ENCODE measurements around the gene VSIR. TPM values are rescaled to one million over a fixed set of nuclear protein-coding genes. Genes with fewer than 3 reads are reported as not detected.
A peak's percentile ranks its signal among the peaks of the same experiment; 100 is the strongest.

Gene VSIR
- total and polyA plus RNA-seq, 9 of the 15 experiments (the other 6 are each of a cell fraction or from before 2014, with no cell fraction given), result 0.14 to 20.5 (median 9.3) TPM

- in situ Hi-C loops (cut with MboI) (no loop called here), intact Hi-C loops (cut with micrococcal nuclease) (no loop called here)
- peak; percentile 80 for ATAC-seq
- FAIRE-seq, result no peak
- DNase-seq (ENCODE audit: extremely low read depth in 1 of 4, low spot score in 3 of 4), result peak in 3 of 4 experiments; percentile 29 to 38 (median 37)
- Histone ChIP-seq H3K9me3 (replicated peaks; ENCODE audit: control insufficient read depth, insufficient read depth, low read depth, low read length) (no peaks in the 10 kb centered on the region), H3K79me2 (ENCODE audit: control insufficient read depth, insufficient read depth, low read length) (no peaks in the 10 kb centered on the region), H3K9ac (ENCODE audit: insufficient read depth in 1 of 2, low read depth in 2 of 2, low read length in 2 of 2) (no peak overlapping the region), H3K36me3 (ENCODE audit: control insufficient read depth, insufficient read depth, low read length) (no peaks in the 10 kb centered on the region), H3K4me2 (ENCODE audit: insufficient read depth, low read length) (no peak overlapping the region), H3K4me3 (no peak overlapping the region), H4K20me1 (replicated peaks; ENCODE audit: control insufficient read depth, insufficient read depth, low read length) (no peaks in the 10 kb centered on the region; the same call in 1 of the 2 replicates), H3K27me3 (ENCODE audit: control insufficient read depth in 2 of 2, insufficient read depth in 2 of 2, low read length in 2 of 2) (peaks cover 0 to 13% of the 10 kb centered on the region in 2 experiments; a peak in 2 of 5 replicates), H3K27ac (ENCODE audit: extremely low read depth, low read depth, low read length) (no peak overlapping the region), H3K9me1 (ENCODE audit: control insufficient read depth, insufficient read depth, low read length) (no peaks in the 10 kb centered on the region), H2AFZ (ENCODE audit: low read depth, low read length) (no peak overlapping the region), H3K4me1 (replicated peaks in 1 of 2; ENCODE audit: control insufficient read depth in 2 of 2, insufficient read depth in 2 of 2, low read length in 2 of 2) (peaks cover 8 to 28% of the 10 kb centered on the region in 2 experiments; a peak in 4 of 5 replicates)
- no TSS peak for BruUV-seq (replicated peaks)
- 57% methylated on average over 26 of the region's 26 CpGs for WGBS (ENCODE audit: insufficient coverage, low coverage, missing lambda C conversion rate)
- CTCF ChIA-PET (ENCODE audit: low intra/inter-chr PET ratio), result interaction anchor here (1.3 kb wide), 1 partner anchor 135 kb away, joined by 7 read pairs; no protein-coding TSS in a partner anchor
- POLR2A ChIA-PET, result interaction anchor here (0.5 kb wide), 1 partner anchor 353 kb away, joined by 3 read pairs; no protein-coding TSS in a partner anchor
- TF ChIP-seq ZNF165 (CRISPR knock-in tag; IDR thresholded peaks at IDR 0.05; ENCODE audit: borderline replicate concordance), result no peak
- no peak for TF ChIP-seq RERE (CRISPR knock-in tag; IDR thresholded peaks at IDR 0.05; ENCODE audit: borderline replicate concordance)
- no peak for TF ChIP-seq ZNF518B (CRISPR knock-in tag; IDR thresholded peaks at IDR 0.05)
- TF ChIP-seq COPS2 (conservative IDR thresholded peaks at IDR 0.05), result no peak
- TF ChIP-seq CTCF (IDR thresholded peaks at IDR 0.05 in 2 of 3, conservative IDR thresholded peaks at IDR 0.05 in 1 of 3; ENCODE audit: insufficient read depth in 2 of 3, low read depth in 1 of 3, low read length in 3 of 3), result peak; percentile 46 to 74 (median 61)
- peak; percentile 30; the same call in 1 of the 2 replicates for TF ChIP-seq USF1 (CRISPR knock-in tag; IDR thresholded peaks at IDR 0.05)
Measured at GRCh38 chr10:71761541-71762113, 11.7 kb downstream of the VSIR start.
